RWPE1 (cell line): ENCODE results near the gene DTD1.
A peak's percentile ranks its signal among the peaks of the same experiment; 100 is the strongest.

Experiments used
- CTCF ChIA-PET: fragments of 350-600 bp; sonication (Branson Sonifier 250); formaldehyde crosslinking; extraction: SDS; loops from one replicate; lab custom pipeline; 2021; lab: Yijun Ruan, JAX
- POLR2A ChIA-PET: fragments of 400-600 bp; formaldehyde crosslinking; extraction: SDS; loops from one replicate; lab custom pipeline; 2020; ENCODE audit warnings: antibody characterized with exemption; ENCODE audit not compliant: low non-redundant PET; lab: Yijun Ruan, JAX
- DNase-seq: peaks from one replicate; pipeline ENCODE4 v3.0.0; 2012; ENCODE audit warnings: low spot score
- H3K27ac ChIP-seq: fragments of 450-650 bp; 2 replicates; pipeline ENCODE4 v1.5.1; 2017
- CTCF ChIP-seq: fragments of 450-650 bp; conservative IDR thresholded peaks from 2 replicates; pipeline ENCODE4 v1.5.1; 2017; ENCODE audit warnings: low read depth, mild to moderate bottlenecking

Gene DTD1

GRCh38 chr20:18609741-18610140 is 21.9 kb downstream of the DTD1 start:
- DNase-seq, result no peak
- H3K27ac ChIP-seq, result no peak overlapping the region
- POLR2A ChIA-PET, result no interaction called here
- CTCF ChIA-PET, result no interaction called here
- no peak for TF ChIP-seq CTCF

- no peak for TF ChIP-seq CTCF
- ChIA-PET CTCF (interaction anchor here (0.6 kb wide), 1 partner anchor 215 kb away, joined by 3 read pairs; no protein-coding TSS in a partner anchor), POLR2A (no interaction called here)
- H3K27ac ChIP-seq, result no peak overlapping the region
- no peak for DNase-seq
Observed at GRCh38 chr20:18611492-18611891, 23.6 kb downstream of the DTD1 start.

GRCh38 chr20:18613553-18613952 is 25.7 kb downstream of the DTD1 start:
- POLR2A ChIA-PET, result no interaction called here
- CTCF ChIA-PET, result no interaction called here
- peak; percentile 51 for DNase-seq
- TF ChIP-seq CTCF, result no peak
- no peak overlapping the region for H3K27ac ChIP-seq

- TF ChIP-seq CTCF, result no peak
- POLR2A ChIA-PET, result no interaction called here
- DNase-seq, result no peak
- H3K27ac ChIP-seq, result no peak overlapping the region
- CTCF ChIA-PET, result no interaction called here
Observed at GRCh38 chr20:18614244-18614643, 26.4 kb downstream of the DTD1 start.

DNA sequence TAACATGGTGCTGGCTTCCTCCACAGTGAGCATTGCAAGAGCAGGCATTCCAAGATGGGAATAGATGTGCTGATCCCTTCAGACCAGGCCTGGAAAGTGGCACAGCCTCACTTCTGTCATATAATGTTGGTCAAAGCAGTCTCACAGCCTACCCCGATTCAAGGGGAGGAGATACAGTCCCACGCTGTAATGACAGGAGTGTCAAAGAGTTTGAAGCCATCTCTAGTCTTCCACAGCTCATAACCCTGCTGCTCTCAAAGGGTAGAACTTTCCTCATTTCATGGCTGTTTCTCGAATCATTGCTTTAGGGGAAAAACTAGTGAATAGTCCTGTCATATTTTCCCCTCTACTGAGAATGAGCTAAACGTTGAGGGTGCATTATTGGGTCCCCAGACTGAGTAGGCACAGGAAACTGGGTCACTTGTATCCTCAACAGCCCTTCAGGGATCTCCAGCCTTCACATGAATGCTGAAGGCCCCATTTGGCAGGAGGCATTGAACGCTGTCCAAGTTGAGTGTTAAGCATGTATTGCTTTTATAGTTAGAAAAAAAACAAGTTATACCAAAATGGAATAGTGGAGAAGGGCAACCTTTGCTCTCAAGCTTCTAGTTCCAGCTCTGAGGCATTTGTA is 27.3 kb downstream of the DTD1 start:
- CTCF ChIA-PET, result interaction anchor here (0.5 to 0.6 kb wide), 3 partner anchors 221 to 1189 kb away, joined by 3 read pairs; no protein-coding TSS in a partner anchor
- POLR2A ChIA-PET, result no interaction called here

DNA sequence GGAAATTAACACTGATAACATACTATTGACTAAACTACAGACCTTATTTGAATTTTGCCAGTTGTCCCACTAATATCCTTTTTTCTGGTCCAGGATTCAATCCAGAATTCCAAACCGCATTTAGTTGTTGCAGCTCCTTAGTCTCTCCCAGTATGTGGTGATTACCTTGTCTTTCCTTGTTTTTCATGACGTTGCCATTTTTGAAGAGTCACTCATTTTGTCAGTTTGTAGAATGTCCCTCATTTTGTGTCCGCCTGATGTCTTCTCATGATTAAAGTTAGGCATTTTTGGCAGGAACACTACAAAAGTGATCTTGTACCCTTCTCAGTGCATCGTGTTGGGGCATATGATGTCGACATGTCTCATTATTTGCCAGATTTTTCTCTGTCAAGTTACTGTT is 33.1 kb downstream of the DTD1 start:
- H3K27ac ChIP-seq, result no peak overlapping the region
- DNase-seq, result no peak
- CTCF ChIA-PET, result no interaction called here
- POLR2A ChIA-PET, result no interaction called here
- no peak for TF ChIP-seq CTCF

More for the DNA sequence above, 27.3 kb downstream of the DTD1 start:
- H3K27ac ChIP-seq, result no peak overlapping the region
- no peak for TF ChIP-seq CTCF
- DNase-seq, result no peak
